SK-N-SH treated with all-trans-retinoic acid at 6 μM for 48 hours (cell line): ENCODE results near the gene PXMP2.

Experiments used
- ARNTL ChIP-seq: fragments of 450-650 bp; formaldehyde crosslinking; IDR thresholded peaks from 2 replicates; pipeline ENCODE4 v1.5.0; 2020; ENCODE audit warnings: low read depth, mild to moderate bottlenecking, moderate library complexity, borderline replicate concordance
- BACH2 ChIP-seq: fragments of 250-450 bp; sonication (Bioruptor Pico); IDR thresholded peaks from 2 replicates; pipeline ENCODE4 v1.9.0; 2021; ENCODE audit warnings: mild to moderate bottlenecking, borderline replicate concordance
- CREB5 ChIP-seq: fragments of 250-450 bp; sonication (Bioruptor Pico); IDR thresholded peaks from 2 replicates; pipeline ENCODE4 v1.5.1; 2020; ENCODE audit warnings: low read depth, mild to moderate bottlenecking, moderate library complexity
- CSDC2 ChIP-seq: fragments of 250-450 bp; sonication (Bioruptor Pico); IDR thresholded peaks from 2 replicates; pipeline ENCODE4 v1.5.0; 2020; ENCODE audit warnings: mild to moderate bottlenecking, moderate library complexity
- ISL1 ChIP-seq: fragments of 250-450 bp; sonication (Bioruptor Pico); IDR thresholded peaks from 2 replicates; pipeline ENCODE4 v2.1.2; 2022; ENCODE audit warnings: mild to moderate bottlenecking, moderate library complexity
- POU6F1 ChIP-seq: fragments of 250-450 bp; sonication (Bioruptor Pico); IDR thresholded peaks from 2 replicates; pipeline ENCODE4 v1.8.0; 2021; ENCODE audit warnings: low read depth, mild to moderate bottlenecking, moderate library complexity, borderline replicate concordance
- PPARA ChIP-seq: fragments of 250-450 bp; sonication (Bioruptor Pico); IDR thresholded peaks from 2 replicates; pipeline ENCODE4 v1.5.0; 2020; ENCODE audit warnings: mild to moderate bottlenecking, borderline replicate concordance
- RARB ChIP-seq: fragments of 250-450 bp; sonication (Bioruptor Pico); IDR thresholded peaks from 2 replicates; pipeline ENCODE4 v1.8.0; 2021; ENCODE audit warnings: mild to moderate bottlenecking, moderate library complexity
- SNAI2 ChIP-seq: fragments of 250-450 bp; sonication (Bioruptor Pico); IDR thresholded peaks from 2 replicates; pipeline ENCODE4 v1.5.0; 2020; ENCODE audit warnings: mild to moderate bottlenecking, moderate library complexity
- TOX ChIP-seq: fragments of 250-450 bp; sonication (Bioruptor Pico); IDR thresholded peaks from 2 replicates; pipeline ENCODE4 v1.8.0; 2021; ENCODE audit warnings: mild to moderate bottlenecking, moderate library complexity, borderline replicate concordance
- ZC3H10 ChIP-seq: fragments of 250-450 bp; sonication (Bioruptor Pico); IDR thresholded peaks from 2 replicates; pipeline ENCODE4 v1.5.1; 2021; ENCODE audit warnings: mild to moderate bottlenecking, moderate library complexity
- ZFP30 ChIP-seq: fragments of 450-650 bp; formaldehyde crosslinking; IDR thresholded peaks from 2 replicates; pipeline ENCODE4 v1.5.0; 2022; ENCODE audit warnings: mild to moderate bottlenecking, moderate library complexity
- ZNF8 ChIP-seq: fragments of 450-650 bp; formaldehyde crosslinking; IDR thresholded peaks from 2 replicates; pipeline ENCODE4 v1.5.0; 2020; ENCODE audit warnings: mild to moderate bottlenecking, moderate library complexity
- TF ChIP-seq, protein P1 (sequence below): fragments of 250-450 bp; sonication (Bioruptor Pico); IDR thresholded peaks from 2 replicates; pipeline ENCODE4 v1.8.0; 2020; ENCODE audit warnings: mild to moderate bottlenecking, moderate library complexity, borderline replicate concordance

GRCh38 chr12:132657004-132657727 is 30.2 kb upstream of the PXMP2 start:
- no peak for TF ChIP-seq PPARA (CRISPR knock-in tag)
- no peak for TF ChIP-seq RARB
- no peak for TF ChIP-seq ZC3H10 (CRISPR knock-in tag)
- TF ChIP-seq ZFP30 (CRISPR knock-in tag), result no peak
- no peak for TF ChIP-seq CREB5 (CRISPR knock-in tag)
- TF ChIP-seq TOX (CRISPR knock-in tag), result no peak
- no peak for TF ChIP-seq BACH2 (CRISPR knock-in tag)
- no peak for TF ChIP-seq SNAI2 (CRISPR knock-in tag)
- no peak for TF ChIP-seq ZNF8 (CRISPR knock-in tag)
- no peak for TF ChIP-seq CSDC2 (CRISPR knock-in tag)
- TF ChIP-seq ARNTL, result no peak
- no peak for TF ChIP-seq ISL1
- TF ChIP-seq, protein P1, sequence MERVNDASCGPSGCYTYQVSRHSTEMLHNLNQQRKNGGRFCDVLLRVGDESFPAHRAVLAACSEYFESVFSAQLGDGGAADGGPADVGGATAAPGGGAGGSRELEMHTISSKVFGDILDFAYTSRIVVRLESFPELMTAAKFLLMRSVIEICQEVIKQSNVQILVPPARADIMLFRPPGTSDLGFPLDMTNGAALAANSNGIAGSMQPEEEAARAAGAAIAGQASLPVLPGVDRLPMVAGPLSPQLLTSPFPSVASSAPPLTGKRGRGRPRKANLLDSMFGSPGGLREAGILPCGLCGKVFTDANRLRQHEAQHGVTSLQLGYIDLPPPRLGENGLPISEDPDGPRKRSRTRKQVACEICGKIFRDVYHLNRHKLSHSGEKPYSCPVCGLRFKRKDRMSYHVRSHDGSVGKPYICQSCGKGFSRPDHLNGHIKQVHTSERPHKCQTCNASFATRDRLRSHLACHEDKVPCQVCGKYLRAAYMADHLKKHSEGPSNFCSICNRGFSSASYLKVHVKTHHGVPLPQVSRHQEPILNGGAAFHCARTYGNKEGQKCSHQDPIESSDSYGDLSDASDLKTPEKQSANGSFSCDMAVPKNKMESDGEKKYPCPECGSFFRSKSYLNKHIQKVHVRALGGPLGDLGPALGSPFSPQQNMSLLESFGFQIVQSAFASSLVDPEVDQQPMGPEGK (CRISPR knock-in tag), result no peak
- no peak for TF ChIP-seq POU6F1 (CRISPR knock-in tag)
